Upper lobe of left lung (tissue), 6 donors: ENCODE data around the gene TGDS. TPM values are rescaled to one million over a fixed set of nuclear protein-coding genes. Genes with fewer than 3 reads are reported as not detected.

Experiments
- ATAC-seq, 2 donors: fragments of 200-7000 bp; cut with Tn5 transposase; one replicate each; pipeline ENCODE4 v1.9.1; 2022; ENCODE audit warnings: mild to moderate bottlenecking in 2 of 2, moderate library complexity in 2 of 2; ENCODE audit not compliant: low FRiP score in 2 of 2
- DNase-seq, 2 donors: peaks; one replicate each; pipeline ENCODE4 v3.0.0-alpha.2; 2019 to 2020
- H3K27ac ChIP-seq, 4 donors: fragments of 200-600 bp; sonication (generic); one replicate each; pipeline ENCODE4 v1.5.1; 2016 to 2019
- H3K27me3 ChIP-seq, 4 donors: fragments of 200-600 bp; sonication (generic); one replicate each; pipeline ENCODE4 v1.5.1; 2017 to 2019
- H3K36me3 ChIP-seq, 4 donors: fragments of 200-600 bp; sonication (generic); one replicate each; pipeline ENCODE4 v1.5.1; 2016 to 2019
- H3K4me1 ChIP-seq, 4 donors: fragments of 200-600 bp; sonication (generic); one replicate each; pipeline ENCODE4 v1.5.1; 2018 to 2019
- H3K4me3 ChIP-seq, 4 donors: fragments of 200-600 bp; sonication (generic); one replicate each; pipeline ENCODE4 v1.5.1; 2017 to 2019; ENCODE audit warnings: mild to moderate bottlenecking in 2 of 4, moderate library complexity in 1 of 4
- H3K9me3 ChIP-seq, 4 donors: fragments of 200-600 bp; sonication (generic); one replicate each; pipeline ENCODE4 v1.5.1; 2018 to 2019
- CTCF ChIP-seq, 6 experiments: fragments of 450-650 bp in 4 of 6; fragments of 200-600 bp in 2 of 6; sonication (generic) in 2 of 6; IDR thresholded peaks; one replicate each; pipeline ENCODE4 v1.5.1; 2016 to 2019; ENCODE audit warnings: antibody characterized with exemption in 6 of 6
- EP300 ChIP-seq, 4 donors: sonication (generic); formaldehyde crosslinking; IDR thresholded peaks; one replicate each; pipeline ENCODE4 v1.5.1; 2017; ENCODE audit warnings: antibody characterized with exemption in 4 of 4, control low read depth in 2 of 4
- POLR2A ChIP-seq, 4 donors: fragments of 450-650 bp; IDR thresholded peaks; one replicate each; pipeline ENCODE4 v1.5.1; 2016 to 2017; ENCODE audit warnings: antibody characterized with exemption in 4 of 4, mild to moderate bottlenecking in 2 of 4
- POLR2AphosphoS5 ChIP-seq, 2 donors: sonication (generic); formaldehyde crosslinking; IDR thresholded peaks; one replicate each; pipeline ENCODE4 v1.5.1; 2017; ENCODE audit warnings: antibody characterized with exemption in 2 of 2
- WGBS, 2 donors: methylation state at CpG; one replicate each; pipeline ENCODE4 v1.1.5; 2017 to 2018; 5-methylcytosine and 5-hydroxymethylcytosine counted together
- total RNA-seq, 6 donors: library from RNA; depleted of rRNA in 4 of 6; stranded (reverse); fragments of >200 nt in 4 of 6; gene quantifications; one replicate each; pipeline versions ENCODE4 v1.1.0 to v1.2.1, GENCODE V29; 2016 to 2021
- donor health status: DM: no; HTN: no; CAD: no; lungs with moderate emphysema.
- donor health status: DM: no; HTN: yes; CAD: no; lungs with severe emphysema.

TGDS gene
- total RNA-seq, 6 donors from 2014 or later = 2.8 to 13.5 (median 7.5) TPM

- no peak for DNase-seq
- ATAC-seq = no peak
- 96% methylated on average over 1 of the region's 1 CpG for WGBS, 2 donors
- TF ChIP-seq POLR2AphosphoS5 (IDR thresholded peaks at IDR 0.05) = no peak
- no peak for TF ChIP-seq POLR2A (IDR thresholded peaks at IDR 0.05)
- TF ChIP-seq CTCF (IDR thresholded peaks at IDR 0.05) = no peak
- TF ChIP-seq EP300 (IDR thresholded peaks at IDR 0.05) = no peak
- H3K27ac ChIP-seq = no peak overlapping the region
- no peaks in the 10 kb centered on the region for H3K4me1 ChIP-seq
- H3K27me3 ChIP-seq = no peaks in the 10 kb centered on the region
- peaks cover 6 to 54% (median 32%) of the 10 kb centered on the region in 4 donors for H3K36me3 ChIP-seq
- no peak overlapping the region for H3K4me3 ChIP-seq
- H3K9me3 ChIP-seq = no peaks in the 10 kb centered on the region
These were observed 12.0 kb downstream of the TGDS start for GRCh38 chr13:94583926-94584325.

GRCh38 chr13:94579063-94579462, 16.9 kb downstream of the TGDS start:
- TF ChIP-seq POLR2AphosphoS5 (IDR thresholded peaks at IDR 0.05) (no peak), CTCF (IDR thresholded peaks at IDR 0.05) (no peak), POLR2A (IDR thresholded peaks at IDR 0.05) (no peak), EP300 (IDR thresholded peaks at IDR 0.05) (no peak)
- no peak for ATAC-seq
- WGBS, 2 donors = 77 to 84% methylated on average over 1 of the region's 1 CpG

GRCh38 chr13:94569615-94570014, 26.3 kb downstream of the TGDS start:
- no peaks in the 10 kb centered on the region for H3K27me3 ChIP-seq
- H3K27ac ChIP-seq = no peak overlapping the region
- DNase-seq = no peak
- 94 to 96% methylated on average over 3 of the region's 3 CpGs for WGBS, 2 donors
- no peaks in the 10 kb centered on the region for H3K9me3 ChIP-seq
- no peaks in the 10 kb centered on the region for H3K4me1 ChIP-seq
- H3K36me3 ChIP-seq = peaks cover 8 to 51% (median 34%) of the 10 kb centered on the region in 4 donors
- TF ChIP-seq POLR2A (IDR thresholded peaks at IDR 0.05) = no peak
- no peak for TF ChIP-seq CTCF (IDR thresholded peaks at IDR 0.05)
- TF ChIP-seq POLR2AphosphoS5 (IDR thresholded peaks at IDR 0.05) = no peak
- TF ChIP-seq EP300 (IDR thresholded peaks at IDR 0.05) = no peak
- ATAC-seq = no peak
- no peak overlapping the region for H3K4me3 ChIP-seq

More at GRCh38 chr13:94579063-94579462, 16.9 kb downstream of the TGDS start:
- Histone ChIP-seq H3K36me3 (peaks cover 18 to 91% (median 58%) of the 10 kb centered on the region in 4 donors), H3K4me3 (no peak overlapping the region), H3K4me1 (no peaks in the 10 kb centered on the region), H3K27ac (no peak overlapping the region), H3K27me3 (no peaks in the 10 kb centered on the region), H3K9me3 (no peaks in the 10 kb centered on the region)
- no peak for DNase-seq

GRCh38 chr13:94568443-94568842, 27.5 kb downstream of the TGDS start:
- WGBS, 2 donors = 92 to 96% methylated on average over 1 of the region's 1 CpG
- TF ChIP-seq CTCF (IDR thresholded peaks at IDR 0.05) (no peak), POLR2AphosphoS5 (IDR thresholded peaks at IDR 0.05) (no peak), EP300 (IDR thresholded peaks at IDR 0.05) (no peak), POLR2A (IDR thresholded peaks at IDR 0.05) (no peak)
- Histone ChIP-seq H3K4me3 (no peak overlapping the region), H3K4me1 (no peaks in the 10 kb centered on the region), H3K27me3 (no peaks in the 10 kb centered on the region), H3K27ac (no peak overlapping the region), H3K9me3 (no peaks in the 10 kb centered on the region), H3K36me3 (peaks cover 8 to 39% (median 29%) of the 10 kb centered on the region in 4 donors)
- ATAC-seq = no peak
- DNase-seq = no peak

GRCh38 chr13:94567581-94567980, 28.4 kb downstream of the TGDS start:
- Histone ChIP-seq H3K4me1 (no peaks in the 10 kb centered on the region), H3K27me3 (no peaks in the 10 kb centered on the region), H3K36me3 (peaks cover 7 to 31% (median 23%) of the 10 kb centered on the region in 4 donors), H3K9me3 (no peaks in the 10 kb centered on the region), H3K4me3 (no peak overlapping the region), H3K27ac (no peak overlapping the region)
- DNase-seq (no peak), ATAC-seq (no peak)
- no peak for TF ChIP-seq POLR2AphosphoS5 (IDR thresholded peaks at IDR 0.05)
- TF ChIP-seq CTCF (IDR thresholded peaks at IDR 0.05) = no peak
- no peak for TF ChIP-seq POLR2A (IDR thresholded peaks at IDR 0.05)
- TF ChIP-seq EP300 (IDR thresholded peaks at IDR 0.05) = no peak
- 90 to 99% methylated on average over 3 of the region's 3 CpGs for WGBS, 2 donors
